SU-DHL-6 (cell line): ENCODE data around the gene ESRRB.

Experiments
- EZH2phosphoT487 ChIP-seq: fragments of 200-600 bp; sonication (generic), shearing (Covaris generic); conservative IDR thresholded peaks from 2 replicates; pipeline ENCODE4 v1.6.1; 2018; ENCODE audit warnings: mild to moderate bottlenecking, antibody characterized with exemption, low read length, moderate library complexity, mixed read lengths
- TF ChIP-seq, protein P1 (sequence below): fragments of 200-600 bp; sonication (generic); IDR thresholded peaks from one replicate; pipeline ENCODE4 v1.5.1; 2017; ENCODE audit warnings: antibody characterized with exemption, mild to moderate bottlenecking, low read length, moderate library complexity; ENCODE audit not compliant: insufficient read depth, poor library complexity, severe bottlenecking

DNA sequence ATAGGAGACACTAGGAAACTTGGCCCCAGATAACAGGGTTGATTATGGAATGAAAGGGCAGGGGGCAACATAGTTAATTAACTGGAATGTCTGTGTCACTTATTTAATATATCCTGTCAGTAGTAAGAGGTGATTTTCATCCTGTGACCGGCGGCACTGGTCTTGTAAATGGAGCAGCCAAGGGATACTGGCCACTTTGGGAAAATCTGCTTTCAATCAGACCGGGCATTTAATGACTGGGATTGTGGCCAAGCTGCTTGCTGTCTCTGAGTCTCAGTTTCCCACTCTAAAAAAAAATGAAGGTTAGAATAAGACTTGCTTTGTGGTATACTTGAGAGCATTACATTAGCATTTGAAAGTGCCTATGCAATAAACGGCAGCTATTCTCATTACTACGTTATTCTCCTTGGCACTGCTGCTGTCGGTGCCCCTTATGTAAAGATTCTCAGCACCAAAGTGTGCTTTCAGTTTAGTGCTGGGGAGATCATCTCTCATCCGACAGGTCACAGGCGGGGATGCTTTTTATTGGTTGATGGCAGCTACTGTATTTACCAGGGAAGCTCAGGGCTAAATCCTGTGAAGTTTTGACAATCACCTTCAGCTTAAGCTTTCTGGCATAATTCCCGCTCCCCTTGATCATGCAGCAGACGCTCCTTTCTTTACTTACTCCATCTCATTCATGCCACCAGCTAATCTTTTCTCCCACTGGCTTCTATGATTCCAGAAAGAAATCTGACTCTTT lies 162.1 kb downstream of the ESRRB start:
- TF ChIP-seq, protein P1, sequence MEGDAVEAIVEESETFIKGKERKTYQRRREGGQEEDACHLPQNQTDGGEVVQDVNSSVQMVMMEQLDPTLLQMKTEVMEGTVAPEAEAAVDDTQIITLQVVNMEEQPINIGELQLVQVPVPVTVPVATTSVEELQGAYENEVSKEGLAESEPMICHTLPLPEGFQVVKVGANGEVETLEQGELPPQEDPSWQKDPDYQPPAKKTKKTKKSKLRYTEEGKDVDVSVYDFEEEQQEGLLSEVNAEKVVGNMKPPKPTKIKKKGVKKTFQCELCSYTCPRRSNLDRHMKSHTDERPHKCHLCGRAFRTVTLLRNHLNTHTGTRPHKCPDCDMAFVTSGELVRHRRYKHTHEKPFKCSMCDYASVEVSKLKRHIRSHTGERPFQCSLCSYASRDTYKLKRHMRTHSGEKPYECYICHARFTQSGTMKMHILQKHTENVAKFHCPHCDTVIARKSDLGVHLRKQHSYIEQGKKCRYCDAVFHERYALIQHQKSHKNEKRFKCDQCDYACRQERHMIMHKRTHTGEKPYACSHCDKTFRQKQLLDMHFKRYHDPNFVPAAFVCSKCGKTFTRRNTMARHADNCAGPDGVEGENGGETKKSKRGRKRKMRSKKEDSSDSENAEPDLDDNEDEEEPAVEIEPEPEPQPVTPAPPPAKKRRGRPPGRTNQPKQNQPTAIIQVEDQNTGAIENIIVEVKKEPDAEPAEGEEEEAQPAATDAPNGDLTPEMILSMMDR, result no peak
- no peak for TF ChIP-seq EZH2phosphoT487
